Suppressor macrophage treated with lipopolysaccharide for 4 hours (primary cell): ENCODE measurements around the gene CNBP.
"Not testable (repeated sequence)": the region's sequence is repeated elsewhere in the genome, so short reads cannot be mapped to it uniquely, and the experiment has no call there.

Experiments
- DNase-seq: peaks from one replicate; pipeline ENCODE4 v3.0.0-alpha.2; 2020

Gene CNBP

GRCh38 chr3:129184784-129185542 is 1.3 kb upstream of the CNBP start:
- not testable (repeated sequence) for DNase-seq

- peak; percentile 31 for DNase-seq
Observed at GRCh38 chr3:129184396-129184657, 631 bp upstream of the CNBP start.

GRCh38 chr3:129182390-129183185 is 1.1 kb downstream of the CNBP start:
- no peak for DNase-seq

GRCh38 chr3:129181819-129182218 is 1.9 kb downstream of the CNBP start:
- no peak for DNase-seq

- no peak for DNase-seq
Observed at GRCh38 chr3:129180461-129180860, 3.2 kb downstream of the CNBP start.

GRCh38 chr3:129176051-129176450 is 7.6 kb downstream of the CNBP start:
- DNase-seq: no peak

- no peak for DNase-seq
Observed at GRCh38 chr3:129173725-129174124, 10.0 kb downstream of the CNBP start.

- DNase-seq: no peak
Observed at GRCh38 chr3:129173206-129173605, 10.5 kb downstream of the CNBP start.

- no peak for DNase-seq
Observed at GRCh38 chr3:129166579-129167332, 16.9 kb downstream of the CNBP start.

- not testable (repeated sequence) for DNase-seq
Observed at GRCh38 chr3:129165594-129165993, 18.1 kb downstream of the CNBP start.

GRCh38 chr3:129164500-129164899 is 19.2 kb downstream of the CNBP start:
- DNase-seq: no peak

- DNase-seq: no peak
Observed at GRCh38 chr3:129162729-129163579, 20.7 kb downstream of the CNBP start.

GRCh38 chr3:129161860-129162271 is 21.8 kb downstream of the CNBP start:
- DNase-seq: peak; percentile 26

GRCh38 chr3:129160891-129161859 is 22.5 kb downstream of the CNBP start, which contains the start of gene ISY1:
TSS of gene ISY1 (minus strand) at chr3:129161063. CDS start at chr3:129160975, 88 bp downstream.
- peak; percentile 97 for DNase-seq

- no peak for DNase-seq
Observed at GRCh38 chr3:129144786-129145185, 38.9 kb downstream of the CNBP start.

- not testable (repeated sequence) for DNase-seq
Observed at GRCh38 chr3:129141011-129141410, 42.7 kb downstream of the CNBP start.

- DNase-seq: no peak
Observed at GRCh38 chr3:129139911-129140310, 43.8 kb downstream of the CNBP start.

- DNase-seq: not testable (repeated sequence)
Observed at GRCh38 chr3:129136275-129136674, 47.4 kb downstream of the CNBP start.

- DNase-seq: no peak
Observed at GRCh38 chr3:129132097-129132866, 51.4 kb downstream of the CNBP start.

GRCh38 chr3:129131465-129132088 is 52.1 kb downstream of the CNBP start:
- no peak for DNase-seq
